ENCODE measurements around the gene RBM15. TPM values are rescaled to one million over a fixed set of nuclear protein-coding genes. Genes with fewer than 3 reads are reported as not detected.
A peak's percentile ranks its signal among the peaks of the same experiment; 100 is the strongest.

Gene RBM15
- total RNA-seq, 1 experiment from 2014 or later = 66.1 TPM

DNA sequence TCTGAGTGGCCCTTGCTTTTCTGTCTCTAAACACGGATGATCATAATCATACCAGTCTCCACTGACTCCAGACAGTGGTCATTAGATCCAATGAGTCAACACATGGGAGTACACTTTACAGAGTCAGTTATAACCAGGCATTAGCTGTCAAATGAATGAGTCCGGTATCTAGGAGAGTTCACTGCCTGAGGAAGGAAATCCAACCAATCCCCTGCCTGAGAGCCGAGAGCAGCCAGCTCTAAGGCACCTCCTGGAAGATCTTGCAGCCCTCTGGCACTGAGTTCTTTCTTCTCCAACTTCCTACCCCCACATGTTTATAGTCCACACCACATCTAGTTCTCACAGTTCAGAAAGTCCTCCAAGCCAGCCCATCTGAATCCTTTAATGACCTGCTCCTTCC, 29.4 kb upstream of the RBM15 start:
- Histone ChIP-seq H3K27ac (no peak overlapping the region), H3K9me3 (replicated peaks) (no peaks in the 10 kb centered on the region), H3K4me3 (no peak overlapping the region), H3K27me3 (no peaks in the 10 kb centered on the region; the same call in 1 of the 2 replicates), H3K4me1 (no peaks in the 10 kb centered on the region), H3K36me3 (no peaks in the 10 kb centered on the region)
- peak in 1 of 2 experiments; percentile 10 for DNase-seq

DNA sequence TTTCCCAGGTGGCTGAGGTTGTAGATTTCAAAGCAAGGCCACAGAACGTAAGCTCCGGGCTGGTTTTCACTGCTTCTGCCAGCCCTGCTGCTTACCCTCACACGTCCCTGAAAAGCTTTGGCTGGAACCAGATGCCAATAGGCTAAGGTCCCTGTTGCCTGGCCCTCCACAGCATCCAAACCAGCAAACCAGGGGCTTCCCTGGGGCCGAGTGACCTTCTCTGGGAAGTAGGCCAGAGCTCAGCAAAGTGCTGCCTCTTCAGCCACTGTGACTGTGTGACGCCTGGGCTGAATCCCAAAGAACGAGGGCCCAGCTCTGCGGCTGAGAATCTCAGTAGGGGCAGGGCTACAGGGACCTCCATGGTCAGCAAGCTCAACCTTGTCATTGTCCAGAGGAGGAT, 28.9 kb upstream of the RBM15 start:
- DNase-seq = no peak
- Histone ChIP-seq H3K27ac (no peak overlapping the region), H3K4me1 (no peaks in the 10 kb centered on the region), H3K27me3 (no peaks in the 10 kb centered on the region; the same call in 1 of the 2 replicates), H3K4me3 (no peak overlapping the region), H3K36me3 (no peaks in the 10 kb centered on the region), H3K9me3 (replicated peaks) (no peaks in the 10 kb centered on the region)

DNA sequence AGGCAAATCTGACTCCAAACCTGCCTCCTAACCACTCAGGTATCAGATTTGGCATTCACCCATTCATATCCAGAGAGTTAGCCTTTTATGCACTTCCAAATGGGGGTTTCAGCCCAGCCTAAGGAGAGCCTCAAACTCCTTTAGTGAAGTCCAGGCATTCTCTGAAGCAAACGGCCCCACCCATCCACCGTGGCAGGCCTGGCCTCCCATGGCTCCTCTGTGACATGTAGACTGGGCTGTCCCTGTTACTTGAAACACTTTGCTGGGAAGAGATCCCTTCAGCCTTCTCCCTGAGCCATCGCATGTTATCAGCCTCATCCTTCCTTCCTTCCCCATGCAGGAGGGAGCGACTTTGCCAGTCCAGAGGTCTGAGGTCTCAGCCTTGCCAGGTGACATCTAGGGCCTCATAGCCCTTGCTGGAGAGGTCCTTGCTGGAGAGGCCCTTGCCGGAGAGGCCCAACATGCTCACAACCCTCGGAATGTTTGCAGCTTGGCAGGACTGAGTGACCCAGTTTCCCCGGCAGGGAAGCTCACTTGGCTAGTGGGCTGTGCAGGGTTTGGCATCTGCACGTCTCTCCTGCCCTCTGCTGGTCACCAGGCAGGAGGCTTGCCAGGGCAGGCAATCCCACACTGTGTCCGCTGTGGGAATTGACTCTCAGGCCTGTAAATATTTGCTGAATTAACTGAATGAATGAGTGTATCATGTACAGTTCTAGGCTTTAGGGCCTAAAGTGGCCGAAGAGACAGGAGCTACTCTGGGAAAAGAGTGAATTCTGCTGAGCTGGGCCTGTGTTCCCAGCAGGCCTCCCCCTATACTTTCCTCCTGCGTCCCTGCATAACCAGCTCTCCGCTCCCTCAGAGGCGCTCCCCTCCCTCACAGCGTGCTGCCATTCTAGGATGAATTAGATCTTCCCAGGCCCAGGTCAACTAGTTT, 26.7 kb upstream of the RBM15 start:
- no peaks in the 10 kb centered on the region for H3K36me3 ChIP-seq
- H3K27ac ChIP-seq = no peak overlapping the region
- no peaks in the 10 kb centered on the region for H3K4me1 ChIP-seq
- peak; percentile 59 to 75 for DNase-seq
- H3K4me3 ChIP-seq = no peak overlapping the region
- H3K9me3 ChIP-seq (replicated peaks) = no peaks in the 10 kb centered on the region
- no peaks in the 10 kb centered on the region; the same call in 1 of the 2 replicates for H3K27me3 ChIP-seq

DNA sequence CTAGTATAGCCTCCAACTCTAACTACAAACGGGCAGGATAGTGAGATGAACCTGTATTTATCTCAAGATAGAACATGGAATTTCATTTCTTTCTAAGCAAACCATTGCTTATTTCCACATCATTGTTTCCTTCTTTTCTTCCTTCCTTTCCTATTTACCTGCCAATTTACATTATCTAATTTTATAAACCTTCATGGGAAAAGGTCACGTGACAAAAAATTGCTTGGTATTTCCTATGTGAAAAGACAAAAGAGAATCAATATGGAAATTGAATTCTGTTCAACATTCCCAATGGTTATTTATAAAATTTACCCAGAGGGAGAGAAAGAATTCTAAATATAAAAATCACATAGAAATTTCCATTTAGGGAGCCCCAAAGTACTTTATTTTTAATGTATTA, 22.4 kb upstream of the RBM15 start:
- no peak for DNase-seq
- Histone ChIP-seq H3K36me3 (no peaks in the 10 kb centered on the region), H3K9me3 (replicated peaks) (no peaks in the 10 kb centered on the region), H3K27ac (no peak overlapping the region), H3K4me3 (no peak overlapping the region), H3K4me1 (no peaks in the 10 kb centered on the region), H3K27me3 (no peaks in the 10 kb centered on the region; the same call in 1 of the 2 replicates)

DNA sequence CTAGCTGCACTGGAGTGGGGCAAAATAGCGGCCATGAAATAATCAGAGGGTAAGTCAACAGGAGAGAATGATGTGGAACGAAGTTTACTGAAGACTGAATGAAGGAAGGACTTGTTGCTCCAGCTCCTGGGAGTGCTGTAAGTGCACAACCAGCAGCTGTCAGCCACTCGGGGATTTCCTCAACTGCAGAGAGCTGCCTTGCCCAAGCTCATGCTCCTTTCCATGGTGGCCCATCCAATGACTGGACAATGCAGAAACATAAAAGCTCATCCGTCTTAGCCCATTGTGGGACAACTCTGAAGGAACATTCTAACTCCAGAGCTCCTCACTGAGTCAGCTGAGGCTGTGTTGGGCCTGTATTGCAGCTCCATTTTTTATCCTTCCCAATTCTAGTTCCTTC, 21.1 kb upstream of the RBM15 start:
- H3K4me1 ChIP-seq = no peaks in the 10 kb centered on the region
- DNase-seq = no peak
- no peak overlapping the region for H3K4me3 ChIP-seq
- H3K36me3 ChIP-seq = no peaks in the 10 kb centered on the region
- no peaks in the 10 kb centered on the region for H3K9me3 ChIP-seq (replicated peaks)
- H3K27me3 ChIP-seq = no peaks in the 10 kb centered on the region
- no peak overlapping the region for H3K27ac ChIP-seq

DNA sequence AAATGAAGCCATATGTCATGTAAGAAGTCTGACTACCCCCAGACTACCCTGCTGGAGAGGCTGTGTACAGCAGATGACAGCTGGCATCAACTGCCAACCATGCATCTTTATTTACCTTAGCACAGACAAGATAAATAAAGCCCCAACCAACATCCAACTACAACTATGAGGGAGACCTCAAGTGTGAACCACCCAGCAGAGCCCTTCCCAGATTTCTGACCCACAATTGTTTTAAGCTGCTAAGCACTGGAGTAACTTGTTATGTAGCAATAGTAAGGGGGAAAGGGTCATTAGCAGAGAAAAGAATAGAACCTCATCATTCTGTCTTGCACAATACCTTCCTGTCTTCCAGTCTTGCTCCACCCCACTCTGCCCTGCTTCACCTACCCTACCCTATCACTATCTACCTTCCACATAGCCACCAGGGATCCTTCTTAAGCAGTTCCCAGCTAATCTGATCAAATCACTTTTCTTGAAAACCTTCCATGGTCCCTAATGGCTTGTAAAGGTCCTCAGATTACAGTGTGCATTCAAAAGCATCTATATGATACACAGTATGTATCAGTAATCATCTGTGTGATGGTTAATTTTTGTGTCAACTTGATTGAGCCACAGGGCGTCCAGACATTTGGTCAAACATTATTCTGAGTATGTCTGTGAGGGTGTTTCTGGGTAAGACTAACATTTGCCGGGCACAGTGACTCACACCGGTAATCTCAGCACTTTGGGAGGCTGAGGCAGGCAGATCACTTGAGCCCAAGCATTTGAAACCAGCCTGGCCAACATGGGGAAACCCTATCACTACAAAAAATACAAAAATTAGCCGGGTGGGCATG, 19.6 kb upstream of the RBM15 start:
- DNase-seq = no peak
- Histone ChIP-seq H3K9me3 (replicated peaks) (no peaks in the 10 kb centered on the region), H3K4me1 (no peaks in the 10 kb centered on the region), H3K27me3 (no peaks in the 10 kb centered on the region), H3K36me3 (no peaks in the 10 kb centered on the region), H3K27ac (no peak overlapping the region), H3K4me3 (no peak overlapping the region)

DNA sequence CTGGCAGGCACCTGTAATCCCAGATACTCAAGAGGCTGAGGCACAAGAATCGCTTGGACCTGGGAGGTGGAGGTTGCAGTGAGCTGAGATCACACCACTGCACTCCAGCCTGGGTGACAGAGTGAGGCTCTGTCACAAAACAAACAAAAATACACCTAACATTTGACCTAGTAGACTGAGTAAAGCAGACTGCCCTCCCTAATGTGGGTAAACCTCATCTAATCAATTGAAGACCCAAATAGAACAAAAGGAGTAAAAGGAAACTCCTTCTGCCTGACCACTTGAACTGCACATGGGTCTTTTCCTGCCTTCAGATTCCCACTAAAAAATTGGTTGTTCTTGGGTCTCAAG, 19.0 kb upstream of the RBM15 start:
- H3K27ac ChIP-seq = no peak overlapping the region
- H3K36me3 ChIP-seq = no peaks in the 10 kb centered on the region
- no peak for DNase-seq
- no peaks in the 10 kb centered on the region for H3K27me3 ChIP-seq
- no peaks in the 10 kb centered on the region for H3K4me1 ChIP-seq
- no peak overlapping the region for H3K4me3 ChIP-seq
- no peaks in the 10 kb centered on the region for H3K9me3 ChIP-seq (replicated peaks)

DNA sequence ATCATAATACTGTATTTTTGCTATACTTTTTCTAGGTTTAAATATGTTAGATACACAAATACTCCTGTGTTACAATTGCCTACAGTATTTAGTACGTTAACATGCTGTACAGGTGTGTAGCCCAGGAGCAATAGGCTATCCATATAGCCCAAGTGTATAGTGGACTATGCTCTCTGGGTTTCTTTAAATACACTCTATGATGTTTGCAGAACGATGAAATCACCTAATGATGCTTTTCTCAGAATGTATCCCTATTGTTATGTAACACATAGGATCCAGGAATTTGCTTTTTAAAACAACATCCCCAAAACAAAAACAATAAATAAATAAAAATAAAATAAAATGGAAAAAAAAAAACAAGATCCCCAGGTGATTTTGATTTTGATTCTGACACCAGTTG, 18.1 kb upstream of the RBM15 start:
- no peaks in the 10 kb centered on the region for H3K9me3 ChIP-seq (replicated peaks)
- no peak for DNase-seq
- H3K4me1 ChIP-seq = no peaks in the 10 kb centered on the region
- no peaks in the 10 kb centered on the region for H3K36me3 ChIP-seq
- H3K27me3 ChIP-seq = no peaks in the 10 kb centered on the region
- no peak overlapping the region for H3K4me3 ChIP-seq
- no peak overlapping the region for H3K27ac ChIP-seq

DNA sequence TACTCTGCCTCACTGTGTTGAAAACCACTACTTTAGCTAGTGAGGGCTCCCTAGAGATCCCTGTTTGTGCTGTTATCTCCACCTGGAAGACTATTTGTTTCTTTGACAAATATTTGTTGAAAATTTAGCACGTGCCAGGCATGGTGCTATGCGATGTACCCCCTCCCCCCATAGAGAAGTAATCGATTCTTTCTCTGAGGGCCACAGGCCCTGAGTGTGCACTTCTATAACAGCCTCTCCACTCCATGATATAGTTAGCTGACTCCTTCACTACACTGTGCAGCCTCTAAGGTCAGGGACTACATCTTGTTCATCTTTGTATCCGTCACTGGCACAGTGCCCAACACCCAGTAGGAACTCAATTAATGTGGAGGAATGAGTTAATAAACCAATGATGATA, 17.3 kb upstream of the RBM15 start:
- H3K4me3 ChIP-seq = no peak overlapping the region
- no peak for DNase-seq
- no peaks in the 10 kb centered on the region for H3K27me3 ChIP-seq
- H3K27ac ChIP-seq = no peak overlapping the region
- H3K36me3 ChIP-seq = no peaks in the 10 kb centered on the region
- no peaks in the 10 kb centered on the region for H3K9me3 ChIP-seq (replicated peaks)
- H3K4me1 ChIP-seq = no peaks in the 10 kb centered on the region

DNA sequence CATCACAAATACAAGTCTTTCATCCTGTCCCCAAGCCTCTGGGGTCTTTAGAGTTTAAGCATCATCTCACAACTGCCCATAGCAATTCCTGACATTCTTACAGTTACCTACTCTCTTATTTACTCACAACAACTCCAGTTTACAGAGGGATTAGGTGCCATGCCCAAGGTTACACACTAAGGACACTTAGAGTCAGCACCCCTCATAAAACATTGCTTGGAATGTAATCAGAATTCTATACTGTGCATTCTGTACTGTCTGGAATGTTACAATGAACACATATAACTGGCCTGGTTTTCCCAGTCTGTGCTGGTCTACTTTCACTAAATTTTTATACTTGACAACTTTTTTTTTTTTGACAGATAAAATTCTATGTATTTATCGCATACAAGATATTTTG, 14.5 kb upstream of the RBM15 start:
- 0 out of 2 replicates have a peak, but pooled peaks cover 3% of the 10 kb centered on the region for H3K27me3 ChIP-seq
- no peaks in the 10 kb centered on the region for H3K36me3 ChIP-seq
- no peak overlapping the region for H3K4me3 ChIP-seq
- no peak overlapping the region for H3K27ac ChIP-seq
- no peaks in the 10 kb centered on the region for H3K9me3 ChIP-seq (replicated peaks)
- DNase-seq = no peak
- no peaks in the 10 kb centered on the region for H3K4me1 ChIP-seq

DNA sequence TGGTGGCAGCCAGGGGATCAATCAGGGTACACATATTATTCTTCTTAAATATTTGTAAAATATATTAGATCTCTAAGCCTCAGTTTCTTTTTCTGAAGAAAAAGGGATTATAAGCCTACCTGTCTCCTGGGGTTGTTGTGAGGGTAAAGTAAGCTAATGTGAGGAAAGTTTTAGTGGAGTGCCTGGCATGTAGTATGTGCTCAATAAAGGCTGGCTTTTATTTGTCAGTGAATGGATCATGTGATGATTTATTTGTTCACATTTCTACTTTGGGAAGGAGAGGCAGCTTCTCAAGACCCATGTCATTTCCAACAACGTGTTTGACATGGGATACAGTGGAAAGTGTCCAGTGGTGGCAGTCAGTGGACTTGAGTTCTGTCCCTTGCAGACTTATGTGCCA, 12.4 kb upstream of the RBM15 start:
- no peaks in the 10 kb centered on the region for H3K4me1 ChIP-seq
- H3K27ac ChIP-seq = no peak overlapping the region
- no peak overlapping the region for H3K4me3 ChIP-seq

DNA sequence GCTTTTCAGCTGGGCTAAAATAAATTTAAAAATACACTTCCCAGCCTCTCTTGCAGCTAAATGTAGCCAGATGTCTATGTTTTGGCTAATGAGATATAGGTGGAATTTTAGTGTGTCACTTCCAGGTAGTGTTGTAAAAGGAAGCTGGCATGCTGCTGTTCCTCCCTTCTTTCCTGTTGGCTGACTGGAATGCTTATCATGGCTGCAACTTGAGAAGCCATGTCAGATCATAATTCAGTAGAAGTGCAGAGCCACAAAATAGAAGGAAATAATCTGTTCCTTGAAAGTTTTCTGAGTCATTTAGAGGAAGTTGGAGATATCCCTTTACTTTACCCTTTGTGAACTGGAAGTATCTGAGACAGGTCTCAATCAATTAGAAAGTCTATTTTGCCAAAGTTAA, 10.9 kb upstream of the RBM15 start:
- Histone ChIP-seq H3K9me3 (replicated peaks) (no peaks in the 10 kb centered on the region), H3K4me1 (no peaks in the 10 kb centered on the region), H3K27ac (no peak overlapping the region), H3K4me3 (no peak overlapping the region), H3K27me3 (0 out of 2 replicates have a peak, but pooled peaks cover 3% of the 10 kb centered on the region), H3K36me3 (no peaks in the 10 kb centered on the region)
- DNase-seq = no peak

More for the DNA sequence above, 12.4 kb upstream of the RBM15 start:
- H3K36me3 ChIP-seq = no peaks in the 10 kb centered on the region
- H3K9me3 ChIP-seq (replicated peaks) = no peaks in the 10 kb centered on the region
- no peak for DNase-seq
- H3K27me3 ChIP-seq = 0 out of 2 replicates have a peak, but pooled peaks cover 3% of the 10 kb centered on the region

DNA sequence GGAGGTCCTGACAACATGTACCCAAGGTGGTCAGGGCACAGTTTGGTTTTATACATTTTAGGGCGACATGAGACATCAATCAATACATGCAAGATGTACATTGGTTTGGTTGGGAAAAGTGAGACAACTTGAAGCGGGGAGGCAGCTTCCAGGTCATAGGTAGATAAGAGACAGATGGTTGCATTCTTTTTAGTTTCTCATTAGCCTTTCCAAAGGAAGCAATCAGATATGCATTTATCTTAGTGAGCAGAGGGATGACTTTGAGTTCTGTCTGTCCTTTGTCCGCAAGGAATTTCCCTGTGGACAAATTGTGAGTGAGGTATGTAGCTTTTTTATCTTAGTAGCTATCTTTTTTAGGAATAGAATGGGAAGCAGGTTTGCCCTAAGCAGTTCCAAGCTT, 10.5 kb upstream of the RBM15 start:
- no peak overlapping the region for H3K4me3 ChIP-seq
- no peak for DNase-seq
- no peaks in the 10 kb centered on the region for H3K4me1 ChIP-seq
- H3K27me3 ChIP-seq = 0 out of 2 replicates have a peak, but pooled peaks cover 3% of the 10 kb centered on the region
- no peaks in the 10 kb centered on the region for H3K9me3 ChIP-seq (replicated peaks)
- H3K27ac ChIP-seq = no peak overlapping the region
- H3K36me3 ChIP-seq = no peaks in the 10 kb centered on the region

DNA sequence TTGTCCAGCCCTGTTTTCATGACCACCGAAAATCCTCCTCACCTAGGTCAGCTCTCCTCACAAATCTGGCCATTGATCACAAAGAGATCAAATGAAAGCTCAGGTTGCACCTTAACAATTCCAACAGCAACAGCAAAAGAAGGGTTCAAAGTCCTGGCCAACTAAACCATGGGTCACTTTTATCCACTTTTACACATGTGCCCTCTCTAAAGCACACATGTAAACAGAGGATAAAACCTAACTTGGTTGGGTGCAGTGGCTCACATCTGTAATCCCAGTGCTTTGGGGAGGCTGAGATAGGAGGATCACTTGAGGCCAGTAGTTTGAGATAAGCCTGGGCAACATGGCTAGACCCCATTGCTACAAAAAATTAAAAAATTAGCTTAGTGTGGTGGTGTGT, 3.9 kb upstream of the RBM15 start:
- Histone ChIP-seq H3K4me3 (no peak overlapping the region), H3K36me3 (peaks cover under 1% of the 10 kb centered on the region; the same call in 1 of the 2 replicates), H3K27ac (no peak overlapping the region), H3K4me1 (no peaks in the 10 kb centered on the region), H3K9me3 (replicated peaks) (no peaks in the 10 kb centered on the region), H3K27me3 (no peaks in the 10 kb centered on the region)
- DNase-seq = no peak
